Measurements from ENCODE around the gene CAMK4.
A peak's percentile ranks its signal among the peaks of the same experiment; 100 is the strongest.
"Not testable (repeated sequence)": the region's sequence is repeated elsewhere in the genome, so short reads cannot be mapped to it uniquely, and the experiment has no call there.

CAMK4 gene

DNA sequence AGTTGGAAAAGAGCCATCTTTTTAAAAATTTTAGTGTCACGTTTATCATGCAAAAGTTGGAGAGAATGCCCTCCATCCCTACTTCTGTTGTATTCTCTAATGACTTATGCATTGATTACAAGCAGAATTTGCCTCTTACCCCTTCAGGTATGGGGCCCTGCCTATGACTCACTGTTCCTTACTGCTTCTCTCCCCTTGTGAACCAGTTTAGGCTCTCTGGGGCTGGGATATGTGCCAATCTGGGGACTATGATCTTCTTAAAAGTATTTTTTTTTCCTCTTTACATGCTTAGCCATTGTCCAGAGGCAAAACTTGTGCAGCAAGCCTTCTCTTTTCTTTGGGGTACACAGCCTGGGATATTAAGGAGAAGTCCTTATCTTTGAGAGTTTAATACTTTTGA lies 37.4 kb downstream of the CAMK4 start:
- DNase-seq: no peak

GRCh38 chr5:111262153-111262552 lies 38.0 kb downstream of the CAMK4 start:
- DNase-seq: no peak

DNA sequence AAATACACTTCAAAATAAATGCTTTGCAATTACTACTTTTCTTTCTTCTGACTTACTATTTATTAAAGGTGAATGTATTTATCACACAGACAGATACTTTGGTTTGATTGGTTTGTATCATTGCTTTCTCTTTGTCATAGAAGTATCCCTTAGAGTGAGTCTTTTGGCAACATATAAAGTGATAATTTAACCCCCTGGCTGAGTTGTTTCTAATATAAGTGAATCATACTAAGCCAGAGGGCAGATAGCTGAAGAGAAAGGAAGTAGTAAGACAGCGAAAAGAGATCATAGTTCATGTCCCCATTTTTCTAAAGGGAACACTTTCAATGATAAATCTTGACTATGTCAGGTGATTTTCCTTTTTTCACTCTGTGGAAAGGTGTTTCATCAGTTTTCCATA lies 38.6 kb downstream of the CAMK4 start:
- no peak for DNase-seq

DNA sequence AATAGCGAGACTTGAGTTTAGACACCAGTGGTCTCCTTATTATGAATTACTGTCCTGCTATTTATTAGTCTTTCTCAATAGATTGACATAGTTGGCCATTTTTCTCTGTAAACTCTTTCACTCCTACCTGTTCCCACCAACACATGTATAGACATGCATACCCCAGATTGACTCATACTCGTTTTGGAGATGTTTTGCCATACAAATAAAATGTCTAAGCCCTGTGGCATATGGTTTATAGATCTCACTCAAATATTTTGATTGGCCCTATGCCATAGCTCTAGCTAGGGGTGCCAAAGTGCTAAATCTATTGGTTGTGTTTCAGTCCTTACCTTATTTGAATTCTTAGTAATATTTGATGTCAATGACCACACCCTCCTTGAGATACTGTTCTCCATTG lies 42.3 kb downstream of the CAMK4 start:
- no peak for DNase-seq

DNA sequence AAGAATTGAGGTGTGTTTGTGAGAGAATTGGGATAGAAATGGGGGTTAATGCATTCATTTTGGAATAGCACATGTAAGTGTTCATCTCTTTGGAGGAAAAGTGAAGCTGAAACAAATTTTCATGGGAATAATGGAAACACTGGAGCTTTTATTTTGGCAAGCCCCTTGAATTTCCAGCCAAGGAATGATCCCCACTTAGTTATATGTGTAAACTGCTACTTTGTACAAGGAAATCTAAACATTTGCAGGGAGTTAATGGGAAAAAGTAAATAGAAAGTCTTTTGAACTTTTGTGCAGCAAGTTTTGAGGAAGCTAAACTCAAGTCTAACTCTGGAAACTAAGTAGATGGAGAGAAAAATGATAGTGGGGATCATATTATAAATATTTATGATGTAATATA lies 44.1 kb downstream of the CAMK4 start:
- DNase-seq: no peak

- no peak for DNase-seq
Observed at GRCh38 chr5:111271885-111272284, 47.7 kb downstream of the CAMK4 start.

DNA sequence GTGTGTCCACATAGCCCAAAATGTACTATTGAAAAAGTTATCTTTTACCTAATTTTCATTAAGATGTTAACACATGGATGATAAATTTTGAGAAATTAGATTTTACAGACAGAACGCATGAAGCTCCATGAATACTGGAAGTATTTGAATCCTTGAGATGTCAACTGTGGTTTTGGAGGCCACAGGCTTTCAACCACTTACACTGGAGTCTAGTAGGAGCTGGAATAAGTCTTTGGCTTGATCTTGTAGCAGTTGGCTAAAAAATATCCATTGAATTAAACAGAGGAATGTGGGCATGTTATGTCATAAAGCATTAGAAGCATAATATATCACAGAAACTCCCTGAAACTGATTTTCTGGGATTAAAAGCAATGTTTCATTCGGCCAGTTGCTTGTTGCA lies 52.9 kb downstream of the CAMK4 start:
- no peak for DNase-seq

- DNase-seq: no peak
Observed at GRCh38 chr5:111278858-111279504, 54.8 kb downstream of the CAMK4 start.

DNA sequence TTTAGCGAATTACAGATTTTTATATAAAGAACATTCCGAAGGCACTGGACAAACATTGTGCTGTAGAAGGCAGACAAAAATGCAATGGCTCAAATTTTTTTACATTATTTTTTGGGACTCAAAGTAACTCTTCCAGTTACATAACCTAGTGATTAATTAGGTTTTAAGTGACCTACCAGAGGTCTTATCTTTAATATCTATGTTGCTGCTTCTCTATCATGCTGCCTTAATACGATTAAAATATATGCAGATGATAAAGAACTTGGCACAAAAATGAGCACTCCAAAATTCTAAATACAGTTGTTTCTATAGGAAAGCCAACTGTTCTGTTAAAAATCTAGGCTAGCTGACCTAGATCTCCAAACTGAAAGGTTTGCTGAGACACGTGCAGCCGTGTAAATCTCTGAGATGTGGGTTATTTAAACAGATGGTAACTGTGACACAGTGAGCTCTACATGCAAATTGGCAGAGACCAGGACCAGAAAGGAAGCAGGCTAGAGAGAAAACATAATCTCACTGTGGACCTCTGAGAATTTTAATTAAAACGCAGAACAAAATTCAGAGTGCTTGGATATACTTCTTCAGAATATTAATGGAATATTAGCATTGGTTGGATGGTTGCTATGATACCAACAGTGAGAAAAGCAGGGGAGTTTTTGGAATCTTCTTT lies 56.2 kb downstream of the CAMK4 start:
- no peak for DNase-seq

DNA sequence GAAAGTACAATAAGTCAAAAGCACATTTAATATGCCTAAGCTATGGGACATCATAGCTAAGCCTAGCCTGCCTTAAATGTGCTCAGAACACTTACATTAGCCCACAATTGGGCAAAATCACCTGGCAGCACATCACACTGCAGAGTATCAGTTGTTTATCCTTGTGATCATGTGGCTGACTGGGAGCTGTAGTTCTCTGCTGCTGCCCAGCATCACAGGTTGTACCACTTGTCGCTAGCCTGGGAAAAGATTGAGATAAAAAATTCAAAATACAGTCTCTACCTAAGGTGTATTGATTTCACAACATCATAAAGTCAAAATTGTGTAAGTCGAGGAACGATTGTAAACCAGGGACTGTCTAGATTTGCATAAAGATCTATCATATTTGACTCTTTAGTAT lies 58.6 kb downstream of the CAMK4 start:
- no peak for DNase-seq

GRCh38 chr5:111284825-111285224 lies 60.6 kb downstream of the CAMK4 start:
- DNase-seq: no peak

DNA sequence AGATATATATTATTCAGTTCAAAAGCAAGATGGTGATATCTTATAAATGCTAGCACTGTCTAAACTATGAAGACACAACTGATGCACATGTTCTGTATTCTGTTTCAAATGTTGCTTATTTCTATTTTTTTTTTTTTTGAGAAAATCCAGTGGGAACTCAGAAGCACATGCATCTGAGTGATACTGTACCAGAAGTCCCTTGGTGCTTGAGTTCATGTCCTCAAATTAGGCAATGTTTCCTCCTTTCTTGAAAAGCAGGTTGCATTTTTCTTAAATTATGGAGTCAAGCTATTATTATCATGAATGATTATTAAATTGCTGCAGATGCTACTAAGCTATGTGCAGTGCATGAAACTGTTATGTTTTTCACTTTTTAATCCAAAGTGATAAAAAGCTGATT lies 70.4 kb downstream of the CAMK4 start:
- DNase-seq: no peak

GRCh38 chr5:111295649-111296048 lies 71.5 kb downstream of the CAMK4 start:
- DNase-seq: no peak

DNA sequence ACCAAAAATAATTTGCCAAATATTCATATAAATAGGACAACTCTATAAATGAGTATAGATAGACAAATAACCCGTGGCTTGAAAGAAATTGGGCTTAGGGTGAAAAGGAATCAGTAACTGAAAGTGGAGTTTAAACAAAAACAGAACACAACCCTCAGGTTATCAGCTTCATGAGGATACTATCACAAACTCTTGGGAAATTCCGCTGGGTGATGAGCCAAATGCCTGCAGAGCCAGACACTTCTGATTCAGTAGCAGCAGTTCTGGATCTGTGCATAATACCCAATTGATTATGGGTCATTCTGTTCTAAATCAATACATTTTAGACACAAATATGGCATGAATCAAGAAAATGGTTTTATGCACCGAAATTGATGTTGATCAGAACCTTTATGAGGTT lies 72.4 kb downstream of the CAMK4 start:
- DNase-seq: no peak

DNA sequence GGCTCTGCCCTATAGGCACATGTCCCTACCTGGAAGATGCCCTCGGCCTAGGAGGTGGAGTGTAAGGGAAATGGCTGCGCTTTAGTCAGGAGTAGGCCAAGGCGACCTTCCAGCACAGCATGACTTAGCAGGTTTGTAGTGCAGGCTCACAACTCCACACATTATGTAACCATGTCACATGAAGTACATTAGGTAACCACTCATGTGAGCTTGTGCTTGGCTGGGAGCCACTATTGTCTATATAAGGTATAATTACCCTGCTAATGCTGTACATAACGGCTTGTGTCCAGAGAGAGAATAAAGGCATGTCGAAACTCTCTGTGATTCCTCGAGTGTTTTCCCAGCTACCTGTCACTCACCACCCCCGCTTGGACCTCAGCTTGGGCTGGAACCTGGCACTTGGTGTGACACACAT lies 74.9 kb downstream of the CAMK4 start:
- no peak for DNase-seq

DNA sequence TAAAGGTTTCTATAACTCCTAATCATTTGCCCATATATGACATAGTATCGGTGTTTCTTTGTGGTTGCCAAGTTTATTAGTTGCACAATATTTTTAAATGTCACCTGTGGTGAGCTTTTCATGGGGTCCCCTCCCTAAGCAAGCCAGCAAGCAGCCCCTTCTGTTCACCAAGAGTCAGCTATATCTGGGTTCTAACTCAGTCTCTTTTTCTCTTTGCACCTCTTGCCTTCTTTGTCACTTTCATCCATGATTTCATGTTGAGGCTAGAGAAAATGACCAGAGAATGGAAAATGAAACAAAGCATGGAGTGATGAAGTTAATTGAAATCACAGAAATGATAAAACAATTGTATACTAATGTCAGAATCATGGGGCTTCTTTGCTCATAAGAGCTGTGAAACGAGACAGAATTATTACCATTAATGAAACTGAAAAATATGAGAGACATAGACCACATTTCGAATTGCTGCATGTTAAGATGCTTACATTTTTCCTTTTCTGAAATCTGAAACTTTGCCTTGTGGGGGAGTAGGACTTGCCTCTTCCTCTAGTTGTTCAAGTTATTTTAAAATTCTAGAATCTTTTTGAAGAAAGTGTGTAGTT lies 75.7 kb downstream of the CAMK4 start:
- DNase-seq: no peak

GRCh38 chr5:111301264-111301663 lies 77.1 kb downstream of the CAMK4 start:
- no peak for DNase-seq

- DNase-seq: not testable (repeated sequence)
Observed at GRCh38 chr5:111302043-111302442, 77.9 kb downstream of the CAMK4 start.

GRCh38 chr5:111308951-111309350 lies 84.8 kb downstream of the CAMK4 start:
- peak; percentile 77 for DNase-seq

DNA sequence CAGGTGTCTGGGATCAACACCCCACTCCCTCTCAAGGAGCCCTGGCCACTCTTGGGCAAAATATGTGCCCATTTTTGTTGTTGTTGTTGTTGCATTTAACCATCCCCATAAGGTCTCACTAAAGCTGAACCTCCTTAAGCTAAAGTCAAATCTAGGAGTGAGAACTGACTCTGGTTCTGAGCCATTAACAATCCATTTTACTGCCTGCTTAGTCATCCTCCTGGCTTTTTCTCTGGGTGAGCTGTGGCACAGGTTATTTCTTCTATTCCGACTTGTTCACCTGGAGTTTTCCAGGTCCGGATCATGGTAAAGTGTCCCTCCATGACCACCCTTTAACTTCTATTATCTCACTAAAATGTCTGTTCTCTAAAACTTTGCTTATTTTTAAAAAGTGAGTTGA lies 85.2 kb downstream of the CAMK4 start:
- DNase-seq: no peak

GRCh38 chr5:111310711-111311620 lies 86.8 kb downstream of the CAMK4 start:
- no peak for DNase-seq

- no peak for DNase-seq
Observed at GRCh38 chr5:111311666-111312065, 87.5 kb downstream of the CAMK4 start.

DNA sequence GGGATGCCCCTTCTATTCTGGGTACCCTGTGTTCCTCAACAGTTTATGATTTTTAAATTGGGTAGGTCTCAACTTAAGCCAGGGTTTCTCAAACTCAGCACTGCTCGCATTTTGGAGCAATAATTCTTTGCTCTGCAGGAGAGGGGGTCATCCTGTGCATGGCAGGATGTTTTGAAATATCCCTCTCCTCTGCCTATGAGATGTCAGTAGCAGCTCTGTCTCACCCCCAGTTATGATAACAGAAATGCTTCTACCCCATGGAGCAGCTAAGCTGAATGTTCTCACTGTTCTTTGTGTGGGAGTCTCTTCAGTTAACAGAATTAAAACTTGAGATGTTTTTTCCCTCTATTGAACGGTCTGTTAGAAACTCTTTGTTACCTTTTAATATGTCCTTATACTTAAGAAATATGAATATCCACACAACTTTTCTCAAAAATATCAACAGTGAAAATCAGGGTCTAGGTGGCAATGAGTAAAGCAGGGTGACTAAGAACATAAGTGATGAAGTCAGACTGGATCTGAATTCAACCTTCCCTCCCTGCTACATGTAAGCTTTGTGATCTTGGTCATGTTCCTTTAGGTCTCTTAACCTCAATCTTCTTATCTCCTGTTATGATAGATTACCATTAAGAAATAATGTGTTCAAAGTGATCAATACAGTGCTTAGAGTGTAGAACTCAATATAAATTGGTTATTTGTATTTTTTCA lies 89.0 kb downstream of the CAMK4 start:
- no peak for DNase-seq

Measured in NCI-H146 (cell line).